ENCODE measurements around the gene IL24.

The IL24 gene

DNA sequence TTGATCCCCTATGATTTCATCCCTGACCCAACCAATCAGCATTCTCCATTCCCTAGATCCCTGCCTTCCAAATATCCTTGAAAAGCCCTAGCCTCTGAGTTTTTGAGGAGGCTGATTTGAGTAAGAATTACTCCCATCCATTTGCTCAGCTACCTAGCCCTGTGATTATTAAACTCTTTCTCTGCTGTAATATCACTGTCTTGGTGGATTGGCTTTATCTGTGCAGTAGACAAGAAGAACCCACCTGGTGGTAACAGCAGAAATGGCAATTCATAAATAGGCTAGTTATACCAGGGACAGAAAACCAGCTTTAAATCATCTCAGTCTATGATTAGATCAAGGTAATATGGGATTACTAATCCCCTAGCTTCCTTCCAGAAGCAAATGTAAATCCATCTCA is 18.8 kb upstream of the IL24 start:
- DNase-seq (ENCODE audit: low read depth in 3 of 3) = no peak

DNA sequence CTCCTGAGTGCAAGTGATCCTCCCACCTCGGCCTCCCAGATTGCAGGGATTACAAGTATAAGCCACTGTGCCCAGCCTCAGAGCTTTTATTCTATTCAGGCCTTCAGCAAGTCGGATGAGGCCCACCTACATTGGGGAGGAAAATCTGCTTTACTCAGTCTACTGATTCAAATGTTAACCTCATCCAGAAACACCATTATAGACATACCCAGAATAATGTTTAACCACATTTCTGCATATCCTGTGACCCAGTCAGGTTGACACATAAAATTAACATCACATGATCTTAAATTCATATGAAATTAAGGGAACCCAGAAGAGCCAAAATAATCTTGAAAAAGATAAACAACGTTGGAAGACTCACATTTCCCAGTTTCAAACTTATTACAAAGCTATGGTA is 16.9 kb upstream of the IL24 start:
- DNase-seq (ENCODE audit: low read depth in 3 of 3) = no peak

DNA sequence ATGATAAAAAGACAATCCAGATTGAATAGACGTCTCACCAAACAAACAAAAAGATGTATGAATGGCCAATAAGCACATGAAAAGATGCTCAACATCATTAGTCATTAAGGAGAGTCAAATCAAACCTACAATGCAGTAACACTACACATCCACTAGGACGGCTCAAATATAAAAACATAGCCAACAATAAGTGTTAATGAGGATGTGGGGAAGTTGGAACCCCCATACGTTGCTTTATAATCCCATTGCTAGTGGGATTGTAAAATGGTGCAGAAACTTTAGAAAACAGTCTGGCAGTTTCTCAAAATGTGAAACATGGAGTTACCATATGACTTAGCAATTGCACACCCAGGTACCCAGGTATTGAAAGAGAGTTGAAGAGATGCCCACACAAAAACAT is 14.7 kb upstream of the IL24 start:
- no peak for DNase-seq (ENCODE audit: low read depth in 3 of 3)

DNA sequence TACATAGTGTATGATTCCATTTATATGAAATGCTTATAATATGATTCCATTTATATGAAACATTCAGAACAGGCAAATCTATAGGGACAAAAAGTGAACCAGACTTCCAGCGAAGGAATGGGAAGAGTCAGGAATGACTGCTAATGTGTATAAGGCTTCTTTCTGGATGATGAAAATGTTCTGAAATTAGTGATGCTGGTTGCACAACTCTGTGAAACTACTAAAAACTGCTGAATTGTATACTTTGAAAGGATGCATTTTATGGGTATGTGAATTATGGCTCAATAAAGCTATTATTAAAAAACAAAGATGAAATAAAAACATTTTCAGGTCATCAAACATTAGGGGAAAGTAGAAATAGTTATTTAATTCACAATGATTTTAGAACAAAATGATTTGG is 14.1 kb upstream of the IL24 start:
- DNase-seq (ENCODE audit: low read depth in 3 of 3) = no peak

DNA sequence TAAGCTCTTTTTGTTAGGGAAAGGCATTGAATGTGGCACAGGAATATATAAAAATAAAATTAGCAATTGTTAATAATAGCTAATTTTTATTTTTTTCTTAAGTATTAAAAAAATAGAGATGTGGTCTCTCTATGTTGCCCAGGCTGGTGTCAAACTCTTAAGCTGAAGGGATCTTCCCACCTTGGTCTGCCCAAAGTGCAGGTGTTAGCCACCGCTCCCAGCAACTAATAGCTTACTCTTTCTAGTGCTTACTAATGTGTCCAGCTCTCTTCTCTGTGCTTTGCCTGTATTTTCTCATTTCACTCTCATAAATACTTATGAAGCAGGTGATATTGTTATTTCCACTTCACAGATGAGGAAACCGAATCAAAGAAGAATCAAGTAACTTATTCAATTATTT is 13.4 kb upstream of the IL24 start:
- DNase-seq (ENCODE audit: low read depth in 3 of 3) = no peak

DNA sequence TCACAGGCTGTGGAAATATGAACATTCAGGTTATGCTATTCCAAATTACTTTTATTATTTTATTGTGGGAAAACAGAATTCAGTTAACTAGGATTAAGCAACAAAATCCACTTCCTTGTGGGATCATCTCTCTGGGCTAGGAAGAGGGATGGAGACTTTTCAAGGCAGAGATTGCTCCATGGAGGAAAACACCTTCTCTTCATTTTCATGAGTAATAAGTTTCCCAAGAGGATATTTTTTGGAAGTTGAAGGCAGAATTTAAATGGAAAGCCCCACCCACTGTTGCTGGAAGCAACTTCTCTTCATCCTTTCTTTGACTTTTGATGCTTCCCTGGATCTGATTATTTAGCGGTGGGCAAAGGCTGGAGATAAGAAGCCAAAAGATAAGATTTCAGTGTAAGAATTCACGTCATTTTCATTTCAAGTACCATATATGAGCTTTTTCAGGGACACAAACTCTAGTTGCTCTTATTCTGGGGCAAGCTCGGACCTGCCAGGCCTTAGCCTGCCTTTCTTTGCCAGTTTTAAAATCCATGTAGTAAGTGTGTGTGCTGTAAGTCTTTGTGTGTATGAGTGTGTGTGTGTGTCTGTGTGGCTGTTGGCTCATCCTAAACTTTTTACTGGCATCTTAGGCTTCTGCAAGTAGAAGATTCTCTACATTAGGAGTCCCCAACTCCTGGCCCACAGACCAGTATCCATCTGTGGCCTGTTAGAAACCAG is 11.7 kb upstream of the IL24 start:
- DNase-seq (ENCODE audit: low read depth in 3 of 3) = no peak

DNA sequence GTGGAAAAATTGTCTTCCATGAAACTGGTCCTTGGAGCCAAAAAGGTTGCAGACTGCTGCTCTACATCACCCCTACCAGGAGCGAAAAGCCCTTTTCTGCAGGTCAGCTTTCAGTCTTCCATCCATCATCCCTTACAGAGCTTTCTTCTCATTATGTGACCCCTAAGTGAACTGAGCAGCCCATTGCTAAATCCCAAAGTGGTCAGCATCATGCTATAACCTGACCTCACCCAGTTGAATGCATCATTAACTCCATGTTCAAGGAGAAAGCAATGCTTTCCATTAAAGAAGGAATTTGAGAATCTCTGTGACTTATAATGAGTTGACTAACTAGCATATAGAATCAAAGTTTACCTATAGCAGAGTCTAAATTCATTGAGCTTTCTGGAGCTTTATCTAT is 10.4 kb upstream of the IL24 start:
- no peak for DNase-seq (ENCODE audit: low read depth in 3 of 3)

DNA sequence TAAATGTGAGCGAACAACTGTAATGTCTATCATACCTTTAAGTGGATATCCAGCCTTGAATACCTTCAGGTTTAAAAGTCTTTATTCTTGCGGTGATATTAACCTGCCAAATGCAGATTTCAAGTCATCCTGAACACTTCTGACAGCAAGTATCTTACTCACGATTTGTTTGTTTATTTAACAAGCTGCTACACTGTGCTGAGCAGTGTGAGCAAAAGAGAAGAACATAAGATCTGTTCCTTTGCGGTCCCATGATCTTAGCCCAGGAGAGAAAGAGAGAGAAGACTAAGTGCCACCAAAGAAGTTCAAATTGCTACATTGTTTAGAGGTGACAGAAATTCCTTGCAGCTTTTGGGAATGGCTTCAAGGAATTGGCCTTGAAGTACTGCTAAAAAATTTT is 9.5 kb upstream of the IL24 start:
- no peak for DNase-seq (ENCODE audit: low read depth in 3 of 3)

DNA sequence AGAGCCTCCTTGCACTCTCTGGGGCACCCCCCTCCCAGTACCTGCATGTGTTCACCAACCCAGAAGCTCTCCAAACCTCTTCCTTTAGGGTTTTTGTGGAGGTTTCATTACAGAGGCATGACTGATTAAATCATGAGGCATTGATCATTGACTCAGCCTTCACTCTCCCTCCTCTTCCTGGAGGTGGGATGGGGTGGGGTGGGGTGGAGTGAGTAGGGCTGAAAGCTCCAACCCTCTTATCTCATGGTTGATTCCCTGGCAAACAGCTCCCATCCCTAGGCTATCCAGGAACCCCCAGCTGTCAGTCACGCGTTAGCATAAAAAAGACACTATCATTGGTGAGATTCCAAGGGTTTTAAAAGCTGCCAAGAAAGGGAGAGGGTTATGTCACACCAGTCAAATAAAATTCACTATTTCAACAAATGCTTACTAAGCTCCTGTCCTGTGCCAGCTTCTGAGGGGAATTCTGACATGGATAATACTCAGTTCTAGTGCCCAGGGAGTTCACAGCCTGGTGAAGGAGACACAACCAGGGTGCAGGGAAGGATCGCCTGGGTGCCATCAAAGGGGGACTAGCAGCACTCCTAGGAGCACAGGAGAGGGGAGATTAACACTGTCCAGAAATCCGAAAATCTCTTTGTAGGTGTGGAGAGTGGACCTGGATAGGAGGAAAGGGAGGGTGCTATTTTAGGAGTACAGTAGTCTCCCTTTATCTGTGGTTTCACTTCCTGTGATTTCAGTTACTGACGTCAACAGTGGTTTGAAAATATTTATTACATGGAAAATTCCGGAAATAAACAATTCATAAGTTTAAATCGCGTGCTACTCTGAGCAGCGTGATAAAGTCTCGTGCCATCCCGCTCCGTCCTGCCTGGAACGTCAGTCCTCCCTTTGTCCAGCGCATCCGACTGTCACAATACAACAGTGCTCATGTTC is 6.8 kb upstream of the IL24 start:
- no peak for DNase-seq (ENCODE audit: low read depth in 3 of 3)

DNA sequence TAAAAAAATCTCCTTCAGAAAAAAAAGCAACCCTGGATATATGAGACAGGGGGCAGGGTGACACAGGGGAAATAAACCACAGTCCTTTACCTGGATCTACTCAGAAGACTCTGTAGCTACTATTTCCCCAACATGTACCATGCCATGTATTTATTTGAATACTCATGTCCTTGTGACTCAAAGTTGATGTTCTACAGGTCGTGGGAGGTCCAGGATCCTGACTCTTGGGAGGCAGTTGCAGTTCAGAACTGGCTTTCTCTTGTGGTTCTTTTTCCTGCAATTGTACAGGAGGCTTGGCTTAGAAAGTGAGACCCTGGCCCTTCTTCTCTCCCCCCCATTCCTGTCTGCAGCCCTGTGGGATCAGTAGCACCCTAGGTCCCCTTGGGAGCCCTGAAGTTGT is 5.8 kb upstream of the IL24 start:
- DNase-seq (ENCODE audit: low read depth in 3 of 3) = no peak

DNA sequence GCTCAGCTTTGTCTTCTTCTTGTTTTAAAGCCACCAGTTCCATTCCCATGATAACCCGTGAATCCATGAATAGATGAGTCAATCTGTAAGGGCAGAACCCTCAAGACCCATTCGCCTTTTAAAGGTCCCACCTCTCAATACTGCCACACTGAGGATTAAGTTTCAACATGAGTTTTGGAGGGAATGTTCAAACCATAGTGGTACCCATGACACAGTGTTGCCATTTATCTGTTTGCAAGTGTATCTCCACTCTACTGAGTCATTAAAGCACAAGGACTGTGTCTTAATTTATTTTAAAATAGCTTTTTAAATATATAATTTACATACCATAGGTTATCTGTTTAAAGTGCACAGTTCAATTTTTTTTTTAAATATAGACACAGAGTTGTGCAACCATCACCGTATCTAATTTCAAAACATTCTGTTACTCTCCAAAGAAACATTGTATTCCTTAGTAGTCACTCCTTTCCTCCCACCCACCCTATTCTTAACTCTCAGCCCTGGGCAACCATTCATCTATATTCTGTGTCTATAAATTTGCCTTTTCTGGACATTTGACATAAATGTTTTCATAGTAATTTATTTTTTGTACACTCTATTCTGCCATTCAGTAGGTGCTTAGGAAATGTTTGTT is 4.8 kb upstream of the IL24 start:
- DNase-seq (ENCODE audit: low read depth in 3 of 3) = no peak

DNA sequence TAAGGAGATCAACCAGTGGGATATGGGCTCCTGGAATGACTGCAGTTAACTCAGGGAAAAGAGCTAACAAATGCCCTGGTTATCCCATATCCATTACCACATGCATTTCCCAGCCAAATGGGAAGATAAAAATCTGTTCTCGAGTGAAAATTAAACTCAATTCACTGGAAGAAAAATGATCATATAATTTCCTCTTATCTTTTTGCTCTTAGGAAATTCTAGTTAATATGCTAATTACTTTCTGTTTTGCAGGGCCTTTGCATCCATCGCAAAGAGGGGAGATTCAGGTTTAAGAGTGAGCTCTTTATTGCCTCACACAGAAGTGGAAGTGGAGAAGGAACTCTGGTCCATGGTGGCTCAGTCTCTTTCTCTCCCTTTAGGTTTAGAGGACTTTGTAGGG is 3.9 kb upstream of the IL24 start:
- DNase-seq (ENCODE audit: low read depth in 3 of 3) = no peak

DNA sequence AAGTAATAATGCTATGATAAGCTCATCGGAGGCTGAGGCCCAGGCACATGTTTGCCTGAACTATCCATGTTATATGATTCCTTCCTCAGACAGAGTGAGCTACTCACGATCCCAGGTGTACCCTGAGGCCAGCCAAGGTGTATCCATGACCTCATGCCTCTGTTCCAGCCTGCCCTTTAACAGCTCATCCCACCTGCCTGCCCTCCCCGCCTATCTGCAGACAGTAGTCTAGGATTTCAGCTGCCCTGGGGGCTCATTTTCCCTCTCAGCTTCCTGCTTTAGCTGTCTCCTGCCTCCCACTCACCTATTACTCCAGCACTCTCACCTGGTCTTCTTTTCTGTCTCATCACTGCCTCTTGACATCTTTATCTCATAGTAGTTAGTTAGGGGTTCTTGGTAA is 1.9 kb upstream of the IL24 start:
- no peak for DNase-seq (ENCODE audit: low read depth in 3 of 3)

DNA sequence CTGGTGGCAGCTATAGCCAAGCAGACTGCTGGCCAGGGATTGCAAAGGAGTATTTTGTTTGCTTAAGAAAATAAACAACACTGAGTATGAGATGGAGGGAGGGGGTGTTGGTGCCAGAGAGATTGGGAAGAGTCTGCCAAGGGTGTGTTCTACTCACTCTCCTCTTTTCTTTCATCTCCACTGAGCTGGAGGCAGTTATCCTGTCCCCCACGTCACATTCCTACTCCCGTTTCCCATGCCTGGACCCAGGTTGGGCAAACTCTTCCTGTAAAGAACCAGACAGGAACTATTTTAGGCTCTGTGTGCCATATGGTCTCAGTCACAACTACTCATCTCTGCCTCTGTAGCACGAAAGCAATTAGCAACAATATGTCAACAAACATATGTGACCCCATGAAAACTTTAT is 1.4 kb upstream of the IL24 start:
- DNase-seq (ENCODE audit: low read depth in 3 of 3) = no peak

DNA sequence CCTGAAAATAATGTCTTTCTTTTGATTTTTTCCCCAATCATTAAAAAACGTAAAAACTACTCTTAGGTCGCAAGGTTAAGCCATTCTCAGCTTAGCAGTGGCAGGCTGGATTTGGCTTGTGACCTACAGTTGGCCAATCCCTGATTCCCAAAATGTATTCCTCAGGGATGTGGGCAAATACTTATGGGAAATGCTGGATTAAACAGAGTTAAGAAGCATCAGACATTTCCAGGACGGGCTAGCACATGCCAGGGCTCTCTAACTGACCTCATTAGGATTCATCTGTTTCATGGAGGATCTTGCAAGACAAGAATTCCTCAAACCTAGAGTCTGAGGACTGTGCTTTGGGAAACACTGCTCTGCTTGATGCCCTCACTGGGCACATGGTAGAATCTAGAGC is 982 bp upstream of the IL24 start:
- no peak for DNase-seq (ENCODE audit: low read depth in 3 of 3)

DNA sequence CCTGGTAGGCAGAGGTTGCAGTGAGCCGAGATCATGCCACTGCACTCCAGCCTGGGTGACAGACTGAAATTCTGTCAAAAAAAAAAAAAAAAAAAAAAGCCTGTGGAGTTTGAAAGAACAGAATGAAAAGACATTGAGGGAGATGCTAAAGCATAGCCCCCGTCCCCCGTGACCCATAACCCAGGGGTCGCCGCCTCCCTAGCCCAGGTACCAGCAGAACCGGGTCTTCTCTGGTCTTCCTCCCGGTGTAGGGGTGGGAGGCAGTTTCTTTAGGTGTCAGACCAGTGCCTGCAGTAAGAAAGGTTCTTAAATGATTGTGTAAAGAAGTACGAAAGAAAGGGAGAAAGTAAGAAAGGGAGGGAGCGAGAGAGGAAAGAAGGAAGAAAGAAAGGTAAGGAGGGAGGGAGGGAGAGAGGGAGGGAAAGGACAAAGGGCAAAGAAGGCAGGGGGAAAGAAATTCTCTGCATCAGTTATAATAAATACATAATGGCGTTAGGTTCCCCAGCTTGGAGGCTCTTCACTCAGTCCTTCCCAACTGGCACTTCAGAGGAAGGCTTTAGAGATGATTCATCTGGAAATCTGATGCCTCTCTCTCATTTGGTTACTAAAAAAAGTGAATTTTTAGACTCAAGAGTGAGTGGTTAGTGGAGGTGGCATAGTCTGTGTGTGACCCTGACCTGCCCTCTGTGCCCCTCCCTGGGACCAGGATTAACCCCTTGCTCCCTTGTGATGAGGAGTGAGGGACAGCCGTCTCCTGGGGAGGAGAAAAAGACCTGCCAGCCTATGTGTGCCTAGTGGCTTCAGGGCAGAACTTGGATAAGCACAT is 1.1 kb downstream of the IL24 start:
- DNase-seq (ENCODE audit: low read depth in 3 of 3) = no peak

DNA sequence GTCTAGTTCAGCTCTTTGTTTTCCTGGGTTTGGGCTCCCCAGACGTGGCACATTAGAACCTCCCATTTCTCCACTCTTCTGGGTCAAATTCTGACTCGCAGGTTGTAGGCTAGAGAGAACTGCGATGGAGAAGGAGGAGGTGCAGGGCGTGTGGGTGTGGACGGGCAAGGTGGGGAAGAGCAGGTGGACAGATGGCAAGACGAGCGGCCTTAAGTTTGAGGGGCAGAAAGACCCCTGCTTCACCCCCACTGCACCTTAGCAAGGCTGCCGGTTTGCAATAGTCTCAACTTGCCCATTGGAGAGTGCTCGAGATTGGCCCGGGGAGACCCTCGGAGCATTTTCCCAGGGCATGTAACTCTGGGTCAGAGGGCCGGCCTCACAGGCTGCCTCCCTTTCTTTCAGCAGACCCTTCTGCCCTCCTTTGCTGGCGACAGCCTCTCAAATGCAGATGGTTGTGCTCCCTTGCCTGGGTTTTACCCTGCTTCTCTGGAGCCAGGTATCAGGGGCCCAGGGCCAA is 1.7 kb downstream of the IL24 start:
- DNase-seq (ENCODE audit: low read depth in 3 of 3) = no peak

DNA sequence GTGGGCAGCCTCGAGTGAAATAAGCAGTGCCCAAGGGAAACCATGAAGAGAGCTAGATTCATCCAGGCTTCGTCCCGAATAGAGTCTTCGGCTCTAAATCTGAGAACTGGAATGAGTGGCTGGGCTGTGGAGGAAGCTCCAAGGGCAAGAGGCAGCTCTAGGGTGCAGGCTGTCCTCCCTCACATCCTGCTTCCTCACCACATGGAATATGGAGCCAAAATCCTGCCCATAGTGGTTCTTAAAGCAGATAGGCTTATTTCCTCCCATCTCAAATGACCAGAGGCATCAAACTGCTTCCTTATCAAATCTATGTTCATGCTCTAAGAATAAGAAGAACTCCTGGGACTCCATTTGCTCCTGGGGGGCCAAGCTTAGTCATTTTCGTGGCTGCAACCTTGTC is 2.5 kb downstream of the IL24 start:
- no peak for DNase-seq (ENCODE audit: low read depth in 3 of 3)

DNA sequence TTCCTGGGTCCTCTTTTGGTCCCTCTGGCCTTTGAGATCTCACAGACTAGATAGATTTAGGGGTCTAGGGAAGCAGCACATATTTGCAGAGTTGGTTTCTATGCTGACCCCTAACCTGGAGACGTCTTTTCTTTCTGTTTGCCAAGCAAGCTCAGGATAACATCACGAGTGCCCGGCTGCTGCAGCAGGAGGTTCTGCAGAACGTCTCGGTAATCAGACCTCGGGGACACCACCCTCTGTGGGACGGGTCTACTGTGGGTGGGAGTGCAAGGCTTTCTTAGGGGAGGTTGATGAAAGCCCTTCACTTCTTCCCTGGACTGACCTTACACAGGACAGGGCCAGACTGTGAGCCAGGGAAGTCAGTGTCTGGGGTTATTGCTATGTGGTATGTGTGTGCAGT is 2.9 kb downstream of the IL24 start:
- no peak for DNase-seq (ENCODE audit: low read depth in 3 of 3)

DNA sequence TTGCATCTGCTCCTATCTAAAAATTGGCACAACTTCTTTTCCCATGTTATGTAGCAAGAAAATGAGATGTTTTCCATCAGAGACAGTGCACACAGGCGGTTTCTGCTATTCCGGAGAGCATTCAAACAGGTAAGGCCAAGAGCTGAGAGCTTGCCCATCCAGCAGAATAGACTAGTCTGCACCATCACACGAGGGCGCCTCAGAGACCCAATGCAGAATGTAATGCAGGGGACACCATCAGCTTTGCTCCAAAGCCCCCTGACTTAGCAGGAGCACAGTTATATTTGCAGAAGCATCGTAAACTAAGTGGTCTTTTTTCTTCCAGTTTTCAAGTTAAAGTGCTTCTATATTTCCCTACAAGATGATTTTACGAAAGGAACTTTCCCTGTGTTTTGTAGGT is 4.7 kb downstream of the IL24 start:
- DNase-seq (ENCODE audit: low read depth in 3 of 3) = no peak

DNA sequence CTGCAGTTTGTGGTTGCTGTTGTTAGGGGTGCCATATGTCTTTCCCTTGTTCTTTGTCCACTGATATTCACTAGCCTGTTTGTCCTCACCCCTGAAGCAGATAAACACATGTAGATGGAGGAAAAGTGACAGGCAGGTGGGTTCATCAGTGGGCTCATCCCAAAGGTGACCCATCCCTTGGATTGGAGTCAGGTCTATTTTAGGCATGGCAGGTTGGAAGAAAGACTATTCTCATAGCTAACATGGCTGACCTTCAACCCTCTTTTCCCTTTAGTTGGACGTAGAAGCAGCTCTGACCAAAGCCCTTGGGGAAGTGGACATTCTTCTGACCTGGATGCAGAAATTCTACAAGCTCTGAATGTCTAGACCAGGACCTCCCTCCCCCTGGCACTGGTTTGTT is 5.5 kb downstream of the IL24 start:
- no peak for DNase-seq (ENCODE audit: low read depth in 3 of 3)

DNA sequence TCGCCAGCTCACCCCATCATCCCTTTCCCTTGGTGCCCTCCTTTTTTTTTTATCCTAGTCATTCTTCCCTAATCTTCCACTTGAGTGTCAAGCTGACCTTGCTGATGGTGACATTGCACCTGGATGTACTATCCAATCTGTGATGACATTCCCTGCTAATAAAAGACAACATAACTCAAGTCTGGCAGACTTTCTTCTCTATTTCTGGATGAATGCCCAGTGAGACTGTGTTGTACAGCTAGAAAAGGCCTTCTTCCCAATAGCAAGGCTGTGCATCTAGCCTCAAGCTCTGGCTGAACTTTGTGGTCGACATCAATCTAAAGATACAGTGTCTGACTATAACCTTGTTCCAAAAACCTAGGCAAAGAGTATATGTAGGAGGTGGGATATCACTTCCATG is 6.4 kb downstream of the IL24 start:
- DNase-seq (ENCODE audit: low read depth in 3 of 3) = no peak

Data from stimulated activated CD4-positive, alpha-beta T cell treated with anti-CD3 and anti-CD28 coated beads, TNF-alpha, amount 100 ng/mL, for 24 hours (primary cell).